Skeletal muscle cell (primary cell): ENCODE measurements around the gene IGFBP2.
A peak's percentile ranks its signal among the peaks of the same experiment; 100 is the strongest.

Experiments
- DNase-seq: peaks from one replicate; pipeline ENCODE4 v3.0.0-alpha.2; 2010; ENCODE audit warnings: low read depth
- H3K4me3 ChIP-seq: 2 replicates; pipeline ENCODE4 v1.5.1; 2011; ENCODE audit warnings: low read depth, mild to moderate bottlenecking, control low read depth, low read length, moderate library complexity

Gene IGFBP2

GRCh38 chr2:216677439-216678097 is 44.3 kb downstream of the IGFBP2 start:
- DNase-seq, result no peak
- H3K4me3 ChIP-seq, result no peak overlapping the region

- DNase-seq, result no peak
- H3K4me3 ChIP-seq, result no peak overlapping the region
These were observed 44.9 kb downstream of the IGFBP2 start for GRCh38 chr2:216678098-216678465.

- no peak for DNase-seq
- H3K4me3 ChIP-seq, result no peak overlapping the region
These were observed 45.8 kb downstream of the IGFBP2 start for GRCh38 chr2:216678813-216679657.

GRCh38 chr2:216679658-216680024 is 46.4 kb downstream of the IGFBP2 start:
- DNase-seq, result no peak
- H3K4me3 ChIP-seq, result no peak overlapping the region

DNA sequence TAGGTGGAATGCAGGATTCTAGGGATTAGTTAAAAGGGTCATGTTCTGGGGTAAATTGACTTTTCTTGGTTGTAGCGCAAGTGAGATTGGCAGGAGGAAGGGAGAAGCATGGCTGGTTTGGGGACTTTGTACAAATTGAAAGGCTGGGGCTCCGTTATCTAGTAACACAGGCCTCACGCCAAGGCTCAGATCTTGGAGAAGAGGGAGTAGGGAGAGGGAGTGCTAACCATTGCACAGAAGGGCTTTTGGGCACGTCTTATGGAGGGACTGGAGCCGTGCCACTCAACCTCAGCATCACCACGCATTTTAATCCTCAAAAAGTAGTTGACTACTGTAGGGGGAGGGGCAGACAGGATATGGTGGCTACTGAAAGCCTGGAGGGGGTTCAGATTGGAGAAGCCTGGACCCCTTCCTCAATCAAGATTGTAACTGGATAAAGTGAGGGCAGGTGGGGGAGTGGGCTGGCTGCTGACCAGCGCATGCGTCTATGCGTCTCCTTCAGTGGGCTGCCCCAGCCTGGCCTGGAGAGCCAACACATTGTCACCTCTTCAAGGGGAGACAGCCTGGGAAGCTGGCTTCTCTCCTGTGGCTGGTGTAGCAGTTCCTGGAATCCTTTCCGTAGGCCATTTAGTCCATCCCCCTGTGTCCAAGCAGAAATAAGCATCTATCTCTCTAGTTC is 47.9 kb downstream of the IGFBP2 start:
- no peak overlapping the region for H3K4me3 ChIP-seq
- no peak for DNase-seq

DNA sequence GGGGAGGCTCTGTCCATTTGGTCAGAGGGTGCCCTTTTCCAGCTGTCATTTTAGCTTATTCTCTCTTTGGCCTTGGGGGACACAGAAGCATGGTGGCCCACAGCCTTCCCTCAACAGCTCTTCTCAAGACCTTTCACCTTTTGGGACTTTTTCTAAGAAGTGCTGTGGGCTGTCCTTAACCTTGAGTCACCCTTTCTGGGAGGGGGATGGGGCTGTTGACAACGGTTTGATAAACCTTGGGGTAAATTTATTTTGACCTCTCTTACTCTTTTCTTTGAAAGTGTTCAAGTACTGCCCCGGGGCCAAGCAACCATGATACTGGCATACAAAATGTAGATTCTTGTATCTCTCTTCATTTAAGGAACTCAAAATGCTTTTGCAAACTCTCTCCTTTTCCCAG is 48.5 kb downstream of the IGFBP2 start:
- DNase-seq, result no peak
- H3K4me3 ChIP-seq, result no peak overlapping the region

GRCh38 chr2:216683846-216684245 is 50.6 kb downstream of the IGFBP2 start:
- peak; percentile 97 for DNase-seq
- H3K4me3 ChIP-seq, result no peak overlapping the region

- DNase-seq, result no peak
- H3K4me3 ChIP-seq, result no peak overlapping the region
These were observed 52.2 kb downstream of the IGFBP2 start for GRCh38 chr2:216685327-216685875.

DNA sequence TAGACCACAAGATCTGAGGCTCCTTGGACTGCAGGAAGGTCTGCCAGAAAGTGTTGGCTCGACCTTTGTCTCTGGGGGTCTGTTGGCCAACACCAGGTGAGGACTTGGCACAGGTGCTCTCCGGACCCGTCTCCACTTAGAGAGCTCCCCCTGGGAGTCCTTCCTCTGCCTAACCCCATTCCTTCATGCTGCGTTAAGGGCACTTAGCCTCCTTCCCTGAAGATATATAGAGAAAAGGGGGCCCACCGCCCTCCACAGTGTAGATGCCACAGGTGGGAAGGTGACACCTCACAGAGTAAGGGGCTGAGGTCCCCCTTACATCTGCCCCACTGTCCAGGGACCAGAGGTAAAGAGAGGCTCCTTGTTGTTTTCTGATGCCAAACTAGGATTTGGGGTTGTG is 53.9 kb downstream of the IGFBP2 start:
- no peak for DNase-seq

GRCh38 chr2:216687646-216688045 is 54.4 kb downstream of the IGFBP2 start:
- DNase-seq, result no peak
- no peak overlapping the region for H3K4me3 ChIP-seq

More for the DNA sequence above, 53.9 kb downstream of the IGFBP2 start:
- no peak overlapping the region for H3K4me3 ChIP-seq

DNA sequence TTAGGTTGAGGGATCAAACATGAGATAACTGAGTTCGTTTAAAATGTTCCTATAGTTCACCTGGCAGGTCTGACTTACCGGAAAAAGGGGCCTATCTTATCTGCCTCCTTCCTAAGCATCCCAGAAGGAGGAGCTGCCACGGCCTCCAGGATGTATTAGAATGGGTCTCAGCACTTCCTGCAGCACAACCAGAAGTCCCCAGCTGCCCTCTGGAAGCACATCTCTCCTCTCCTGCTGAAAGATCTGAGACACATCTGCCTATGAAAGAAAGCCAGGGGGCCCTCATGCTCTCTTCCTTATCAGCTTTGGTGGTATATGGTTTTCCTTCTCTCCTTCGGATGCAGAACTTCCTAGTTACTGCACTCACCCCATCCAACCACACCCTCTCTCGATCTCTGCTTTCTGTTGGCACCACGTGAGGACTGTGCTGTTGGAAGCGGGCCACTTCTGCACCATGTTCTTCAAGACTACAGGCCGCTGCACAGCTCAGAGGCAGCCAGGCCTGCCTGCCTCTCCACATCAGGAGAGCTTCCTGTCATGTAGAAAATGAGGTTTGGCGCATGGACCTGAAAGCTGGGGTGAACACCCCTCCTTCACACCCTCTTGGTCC is 55.6 kb downstream of the IGFBP2 start:
- no peak overlapping the region for H3K4me3 ChIP-seq
- DNase-seq, result no peak

- H3K4me3 ChIP-seq, result no peak overlapping the region
- DNase-seq, result no peak
These were observed 56.2 kb downstream of the IGFBP2 start for GRCh38 chr2:216689397-216689796.

GRCh38 chr2:216690456-216690852 is 57.2 kb downstream of the IGFBP2 start:
- H3K4me3 ChIP-seq, result no peak overlapping the region
- no peak for DNase-seq

DNA sequence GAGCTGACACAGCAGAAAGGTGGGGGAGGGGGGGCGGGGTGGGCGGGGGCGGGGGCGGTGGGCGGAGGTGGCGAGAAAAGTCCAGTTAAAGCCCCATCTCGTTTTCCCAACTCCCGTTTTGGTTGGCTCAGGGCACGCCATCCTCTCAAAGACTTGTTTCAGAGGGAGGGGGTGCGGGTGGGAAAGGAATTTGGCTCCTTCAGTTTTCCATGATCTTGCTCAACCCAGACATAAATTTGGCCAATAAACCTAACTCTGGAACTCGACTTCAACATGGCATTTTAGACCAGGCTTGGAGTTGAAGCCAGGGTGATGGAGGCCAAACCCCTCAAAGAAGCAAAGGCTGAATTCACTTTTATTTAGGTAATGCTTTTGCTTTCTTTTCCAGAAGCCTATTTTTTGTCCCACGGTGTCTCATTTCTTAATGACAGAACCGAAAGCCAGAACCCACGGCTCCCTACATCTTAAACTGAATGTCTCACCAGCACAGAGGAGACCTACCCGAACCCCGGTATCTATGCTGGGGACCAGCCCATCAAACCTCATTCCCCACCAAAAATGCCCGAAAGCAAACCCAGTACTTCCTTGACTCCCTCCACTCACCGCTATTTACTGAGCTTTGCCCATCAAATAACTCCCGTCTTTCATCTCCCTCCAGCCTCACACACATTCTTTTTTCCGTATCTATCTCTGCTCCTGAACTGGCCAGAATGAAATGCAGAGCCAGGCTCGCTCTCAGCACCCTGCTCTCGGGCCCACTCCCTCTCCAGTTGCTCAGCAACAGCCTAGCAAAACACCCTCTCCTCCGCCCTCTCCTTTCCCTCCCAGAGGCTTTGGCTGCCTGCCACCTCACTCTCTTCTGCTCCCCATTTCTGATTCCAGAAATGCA is 57.9 kb downstream of the IGFBP2 start:
- DNase-seq, result no peak
- H3K4me3 ChIP-seq, result peak overlapping the region; percentile 20

DNA sequence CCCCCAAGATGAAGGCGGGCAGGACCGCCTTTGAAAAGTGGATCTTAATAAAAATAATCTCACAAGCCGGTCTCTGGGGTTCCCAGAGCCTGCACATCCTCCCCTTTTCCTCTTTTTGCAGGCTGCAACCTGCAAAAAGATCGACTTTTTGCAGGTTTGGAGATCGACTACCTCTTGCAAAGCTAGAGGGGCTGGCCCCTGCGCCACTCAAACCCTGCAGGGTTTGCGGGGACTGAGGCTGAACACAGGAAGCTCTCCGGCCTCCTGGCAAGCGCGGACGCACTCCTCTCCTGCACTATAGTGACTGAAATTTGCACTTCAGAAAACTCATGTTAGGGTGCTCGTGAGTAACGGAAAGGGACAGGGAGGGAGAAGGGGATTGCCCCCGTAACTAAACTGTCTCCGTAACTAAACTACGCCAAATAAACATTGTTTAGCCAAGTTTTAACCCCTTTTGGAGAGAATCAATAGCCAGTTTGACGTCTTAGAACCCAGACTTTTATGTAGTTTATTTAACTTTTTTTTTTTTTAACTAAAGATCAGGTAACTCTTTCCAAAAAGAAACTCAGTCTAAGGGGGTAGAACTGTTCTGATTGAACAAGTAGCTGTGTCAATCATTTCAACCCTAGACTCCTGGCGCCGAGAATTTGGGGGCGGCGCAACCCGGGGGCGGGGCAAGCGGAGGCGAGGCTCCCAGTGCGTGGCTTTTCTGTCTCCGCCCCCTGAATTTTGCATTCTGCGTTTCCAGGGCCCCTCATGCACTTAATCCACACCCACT is 59.6 kb downstream of the IGFBP2 start:
- peak overlapping the region; percentile 61 for H3K4me3 ChIP-seq
- no peak for DNase-seq

GRCh38 chr2:216693414-216694080 is 60.3 kb downstream of the IGFBP2 start:
- DNase-seq, result no peak
- peak overlapping the region; percentile 61 for H3K4me3 ChIP-seq

DNA sequence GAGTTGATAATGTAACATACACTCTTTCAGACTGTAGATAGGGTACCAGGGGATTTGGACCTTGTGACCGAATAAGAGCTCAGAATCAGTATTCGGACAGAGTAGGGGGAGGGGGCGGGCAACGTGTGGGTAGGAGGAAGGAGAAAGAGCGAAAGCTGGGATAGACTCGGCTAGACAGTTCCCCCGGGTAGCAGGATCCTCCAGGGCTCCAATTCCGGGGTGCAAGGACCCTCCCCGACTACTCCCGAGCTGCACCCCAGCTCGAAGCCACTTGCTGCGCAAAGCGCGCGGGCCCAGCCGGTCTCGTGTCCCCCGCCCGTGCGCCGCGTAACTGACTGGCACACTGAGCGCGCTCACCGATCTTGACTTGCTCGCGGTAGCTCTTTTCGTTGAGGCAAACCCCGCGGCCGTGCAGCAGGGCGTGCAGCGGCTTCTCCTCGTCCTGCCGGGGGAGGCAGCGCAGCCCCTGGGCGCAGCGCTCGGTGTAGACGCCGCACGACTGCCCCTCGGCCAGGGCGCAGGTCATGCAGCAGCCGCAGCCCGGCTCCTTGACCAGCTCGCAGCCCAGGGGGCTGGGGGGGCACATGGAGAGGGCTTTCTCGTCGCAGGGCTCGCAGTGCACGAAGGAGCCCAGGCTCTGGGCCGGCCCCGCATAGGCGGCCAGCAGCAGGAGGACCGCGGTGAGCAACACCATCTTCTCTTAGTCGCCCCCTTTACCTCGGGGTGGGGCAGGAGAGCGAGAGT is 61.0 kb downstream of the IGFBP2 start:
- peak overlapping the region; percentile 61 for H3K4me3 ChIP-seq
- DNase-seq, result no peak
